Thymus (tissue), 11 donors: ENCODE measurements around the gene ARIH2. TPM values are rescaled to one million over a fixed set of nuclear protein-coding genes. Genes with fewer than 3 reads are reported as not detected.

Experiments used
- DNase-seq, 9 donors: peaks; one replicate each; pipeline ENCODE4 v3.0.0-alpha.2; 2013; ENCODE audit warnings: low spot score in 9 of 9, low read depth in 6 of 9, missing footprints in 1 of 9
- H3K27ac ChIP-seq, 2 donors: one replicate each; pipeline ENCODE4 v1.5.1; 2013; ENCODE audit warnings: control low read depth in 1 of 2, low read depth in 1 of 2, low read length in 1 of 2, mild to moderate bottlenecking in 1 of 2, moderate library complexity in 1 of 2
- H3K27me3 ChIP-seq, 2 donors: one replicate each; pipeline ENCODE4 v1.5.1; 2013; ENCODE audit warnings: low read length in 1 of 2; ENCODE audit not compliant: control insufficient read depth in 2 of 2, insufficient read depth in 1 of 2
- H3K36me3 ChIP-seq, 2 donors: one replicate each; pipeline ENCODE4 v1.5.1; 2013; ENCODE audit warnings: low read length in 1 of 2, mild to moderate bottlenecking in 1 of 2, moderate library complexity in 1 of 2; ENCODE audit not compliant: control insufficient read depth in 2 of 2, insufficient read depth in 2 of 2
- H3K4me1 ChIP-seq, 2 donors: one replicate each; pipeline ENCODE4 v1.5.1; 2013; ENCODE audit warnings: low read length in 2 of 2; ENCODE audit not compliant: control insufficient read depth in 2 of 2, insufficient read depth in 2 of 2
- H3K4me3 ChIP-seq, 2 donors: one replicate each; pipeline ENCODE4 v1.5.1; 2013; ENCODE audit warnings: low read length in 2 of 2, control low read depth in 1 of 2, mild to moderate bottlenecking in 1 of 2
- H3K9me3 ChIP-seq, 2 donors: one replicate each; pipeline ENCODE4 v1.5.1; 2013; ENCODE audit warnings: low read length in 1 of 2, mild to moderate bottlenecking in 1 of 2; ENCODE audit not compliant: control insufficient read depth in 2 of 2, insufficient read depth in 1 of 2
- WGBS: extraction: QIAGEN DNeasy Blood & Tissue Kit; methylation state at CpG from one replicate; pipeline ENCODE4 v1.1.7; 2013; 5-methylcytosine and 5-hydroxymethylcytosine counted together
- polyA plus RNA-seq: library from polyadenylated mRNA; stranded (reverse); fragments of 200-250 nt; gene quantifications from one replicate; pipeline ENCODE4 v1.2.3, GENCODE V29; 2013
- total RNA-seq: library from RNA; stranded (reverse); fragments of 120-200 nt; gene quantifications from one replicate; pipeline ENCODE4 v1.2.4, GENCODE V29; 2013
- donor health status: healthy.

ARIH2 gene
- total and polyA plus RNA-seq, 2 donors, result 51.4 to 57.8 TPM

DNA sequence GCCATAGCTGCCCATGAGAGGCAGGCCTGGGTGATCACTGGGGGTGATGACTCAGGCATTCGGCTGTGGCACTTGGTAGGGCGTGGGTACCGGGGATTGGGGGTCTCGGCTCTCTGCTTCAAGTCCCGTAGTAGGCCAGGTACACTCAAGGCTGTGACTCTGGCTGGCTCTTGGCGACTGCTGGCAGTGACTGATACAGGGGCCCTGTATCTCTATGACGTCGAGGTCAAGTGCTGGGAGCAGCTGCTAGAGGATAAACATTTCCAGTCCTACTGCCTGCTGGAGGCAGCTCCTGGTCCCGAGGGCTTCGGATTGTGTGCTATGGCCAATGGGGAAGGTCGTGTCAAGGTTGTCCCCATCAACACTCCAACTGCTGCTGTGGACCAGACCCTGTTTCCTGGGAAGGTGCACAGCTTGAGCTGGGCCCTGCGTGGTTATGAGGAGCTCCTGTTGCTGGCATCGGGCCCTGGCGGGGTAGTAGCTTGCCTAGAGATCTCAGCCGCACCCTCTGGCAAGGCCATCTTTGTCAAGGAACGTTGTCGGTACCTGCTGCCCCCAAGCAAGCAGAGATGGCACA, 93.9 kb downstream of the ARIH2 start:
- WGBS, result 97% methylated on average over 17 of the region's 17 CpGs

DNA sequence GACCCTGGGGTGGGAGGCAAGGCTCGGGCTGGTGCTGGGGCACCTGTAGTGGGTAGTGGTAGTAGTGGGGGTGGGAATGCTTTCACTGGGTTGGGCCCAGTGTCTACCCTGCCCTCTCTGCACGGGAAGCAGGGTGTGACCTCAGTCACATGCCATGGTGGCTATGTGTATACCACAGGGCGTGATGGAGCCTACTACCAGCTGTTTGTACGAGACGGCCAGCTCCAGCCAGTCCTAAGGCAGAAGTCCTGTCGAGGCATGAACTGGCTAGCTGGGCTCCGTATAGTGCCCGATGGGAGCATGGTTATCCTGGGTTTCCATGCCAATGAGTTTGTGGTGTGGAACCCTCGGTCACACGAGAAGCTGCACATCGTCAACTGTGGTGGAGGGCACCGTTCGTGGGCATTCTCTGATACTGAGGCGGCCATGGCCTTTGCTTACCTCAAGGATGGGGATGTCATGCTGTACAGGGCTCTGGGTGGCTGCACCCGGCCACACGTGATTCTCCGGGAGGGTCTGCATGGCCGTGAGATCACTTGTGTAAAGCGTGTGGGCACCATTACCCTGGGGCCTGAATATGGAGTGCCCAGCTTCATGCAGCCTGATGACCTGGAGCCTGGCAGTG, 94.6 kb downstream of the ARIH2 start:
- peaks cover 0 to 10% of the 10 kb centered on the region in 2 donors for H3K27me3 ChIP-seq
- 93% methylated on average over 19 of the region's 19 CpGs for WGBS
- peaks cover 53 to 59% of the 10 kb centered on the region in 2 donors for H3K36me3 ChIP-seq
- DNase-seq, result no peak
- H3K4me1 ChIP-seq, result peaks cover 3 to 19% of the 10 kb centered on the region in 2 donors
- no peak overlapping the region for H3K4me3 ChIP-seq
- no peak overlapping the region for H3K27ac ChIP-seq
- H3K9me3 ChIP-seq, result no peaks in the 10 kb centered on the region

More for the DNA sequence above, 93.9 kb downstream of the ARIH2 start:
- H3K27ac ChIP-seq, result no peak overlapping the region
- peaks cover 53 to 59% of the 10 kb centered on the region in 2 donors for H3K36me3 ChIP-seq
- H3K4me3 ChIP-seq, result no peak overlapping the region
- DNase-seq, result no peak
- H3K4me1 ChIP-seq, result peaks cover 3 to 21% of the 10 kb centered on the region in 2 donors
- peaks cover 0 to 4% of the 10 kb centered on the region in 2 donors for H3K27me3 ChIP-seq
- peaks cover 0 to under 1% of the 10 kb centered on the region in 2 donors for H3K9me3 ChIP-seq

DNA sequence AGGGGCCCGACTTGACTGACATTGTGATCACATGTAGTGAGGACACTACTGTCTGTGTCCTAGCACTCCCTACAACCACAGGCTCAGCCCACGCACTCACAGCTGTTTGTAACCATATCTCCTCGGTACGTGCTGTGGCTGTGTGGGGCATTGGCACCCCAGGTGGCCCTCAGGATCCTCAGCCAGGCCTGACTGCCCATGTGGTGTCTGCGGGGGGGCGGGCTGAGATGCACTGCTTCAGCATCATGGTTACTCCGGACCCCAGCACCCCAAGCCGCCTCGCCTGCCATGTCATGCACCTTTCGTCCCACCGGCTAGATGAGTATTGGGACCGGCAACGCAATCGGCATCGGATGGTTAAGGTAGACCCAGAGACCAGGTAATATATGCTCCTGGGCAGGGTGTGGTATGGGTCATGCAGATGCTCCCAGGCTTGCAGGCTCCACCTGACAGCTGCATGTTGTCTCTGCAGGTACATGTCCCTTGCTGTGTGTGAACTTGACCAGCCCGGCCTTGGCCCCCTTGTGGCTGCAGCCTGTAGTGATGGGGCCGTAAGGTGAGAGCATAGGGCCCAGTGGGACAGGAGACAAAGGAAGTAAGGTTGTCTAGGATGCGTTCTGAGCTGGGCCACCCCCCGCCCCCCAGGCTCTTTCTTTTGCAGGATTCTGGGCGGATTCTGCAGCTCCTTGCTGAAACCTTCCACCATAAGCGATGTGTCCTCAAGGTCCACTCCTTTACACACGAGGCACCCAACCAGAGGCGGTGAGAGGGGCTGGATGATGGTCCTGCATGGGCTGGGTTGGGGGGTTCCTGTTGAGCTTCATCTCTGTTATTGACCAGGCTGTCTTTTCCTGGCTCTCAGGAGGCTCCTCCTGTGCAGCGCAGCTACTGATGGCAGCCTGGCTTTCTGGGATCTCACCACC, 95.4 kb downstream of the ARIH2 start:
- 94% methylated on average over 24 of the region's 24 CpGs for WGBS

DNA sequence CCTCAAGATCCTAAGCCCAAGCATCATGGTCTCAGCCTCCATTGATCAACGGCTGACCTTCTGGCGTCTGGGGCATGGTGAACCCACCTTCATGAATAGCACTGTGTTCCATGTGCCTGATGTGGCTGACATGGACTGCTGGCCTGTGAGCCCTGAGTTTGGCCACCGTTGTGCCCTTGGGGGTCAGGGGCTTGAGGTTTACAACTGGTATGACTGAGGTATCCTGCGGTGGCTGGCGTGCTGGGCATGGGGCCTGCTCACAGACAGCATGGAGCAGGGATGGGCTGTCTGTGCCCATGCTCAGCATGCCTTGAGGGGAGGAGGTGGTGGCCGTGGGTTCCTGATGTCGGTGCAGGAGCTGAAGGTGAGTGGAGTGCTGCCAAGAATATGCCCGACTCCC, 96.4 kb downstream of the ARIH2 start:
- Histone ChIP-seq H3K36me3 (peaks cover 50 to 56% of the 10 kb centered on the region in 2 donors), H3K27me3 (peaks cover 0 to 10% of the 10 kb centered on the region in 2 donors), H3K4me3 (no peak overlapping the region), H3K27ac (no peak overlapping the region), H3K4me1 (peaks cover 5 to 27% of the 10 kb centered on the region in 2 donors), H3K9me3 (no peaks in the 10 kb centered on the region)
- 98% methylated on average over 8 of the region's 8 CpGs for WGBS
- no peak for DNase-seq

More for the DNA sequence above, 95.4 kb downstream of the ARIH2 start:
- Histone ChIP-seq H3K27ac (no peak overlapping the region), H3K27me3 (peaks cover 0 to 10% of the 10 kb centered on the region in 2 donors), H3K36me3 (peaks cover 53 to 56% of the 10 kb centered on the region in 2 donors), H3K9me3 (no peaks in the 10 kb centered on the region), H3K4me3 (no peak overlapping the region), H3K4me1 (peaks cover 0 to 17% of the 10 kb centered on the region in 2 donors)
- peak in 1 of 9 donors; percentile 18 for DNase-seq

DNA sequence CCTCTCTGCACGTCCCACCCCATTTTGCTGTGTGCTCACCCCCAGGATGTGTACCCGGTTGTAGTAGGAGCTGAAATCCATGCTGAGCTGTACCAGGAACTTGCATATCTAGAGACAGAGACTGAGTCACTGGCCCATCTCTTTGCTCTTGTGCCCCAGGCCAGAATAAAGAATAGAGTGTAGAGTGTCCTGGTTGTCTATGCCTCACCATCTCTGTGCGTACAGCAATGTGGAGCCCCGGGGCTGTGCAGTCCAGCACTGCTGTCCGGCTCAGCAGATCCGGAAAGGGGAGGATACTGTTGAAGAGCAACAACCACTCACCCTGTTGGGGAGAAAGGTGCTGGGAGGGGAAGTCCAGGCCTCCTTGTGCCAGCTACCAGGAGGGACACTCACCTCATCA, 97.1 kb downstream of the ARIH2 start:
- peaks cover 50 to 56% of the 10 kb centered on the region in 2 donors for H3K36me3 ChIP-seq
- H3K9me3 ChIP-seq, result no peaks in the 10 kb centered on the region
- no peak overlapping the region for H3K4me3 ChIP-seq
- no peak overlapping the region for H3K27ac ChIP-seq
- no peak for DNase-seq
- peaks cover 0 to 10% of the 10 kb centered on the region in 2 donors for H3K27me3 ChIP-seq
- H3K4me1 ChIP-seq, result peaks cover 5 to 33% of the 10 kb centered on the region in 2 donors
- 96% methylated on average over 6 of the region's 6 CpGs for WGBS

DNA sequence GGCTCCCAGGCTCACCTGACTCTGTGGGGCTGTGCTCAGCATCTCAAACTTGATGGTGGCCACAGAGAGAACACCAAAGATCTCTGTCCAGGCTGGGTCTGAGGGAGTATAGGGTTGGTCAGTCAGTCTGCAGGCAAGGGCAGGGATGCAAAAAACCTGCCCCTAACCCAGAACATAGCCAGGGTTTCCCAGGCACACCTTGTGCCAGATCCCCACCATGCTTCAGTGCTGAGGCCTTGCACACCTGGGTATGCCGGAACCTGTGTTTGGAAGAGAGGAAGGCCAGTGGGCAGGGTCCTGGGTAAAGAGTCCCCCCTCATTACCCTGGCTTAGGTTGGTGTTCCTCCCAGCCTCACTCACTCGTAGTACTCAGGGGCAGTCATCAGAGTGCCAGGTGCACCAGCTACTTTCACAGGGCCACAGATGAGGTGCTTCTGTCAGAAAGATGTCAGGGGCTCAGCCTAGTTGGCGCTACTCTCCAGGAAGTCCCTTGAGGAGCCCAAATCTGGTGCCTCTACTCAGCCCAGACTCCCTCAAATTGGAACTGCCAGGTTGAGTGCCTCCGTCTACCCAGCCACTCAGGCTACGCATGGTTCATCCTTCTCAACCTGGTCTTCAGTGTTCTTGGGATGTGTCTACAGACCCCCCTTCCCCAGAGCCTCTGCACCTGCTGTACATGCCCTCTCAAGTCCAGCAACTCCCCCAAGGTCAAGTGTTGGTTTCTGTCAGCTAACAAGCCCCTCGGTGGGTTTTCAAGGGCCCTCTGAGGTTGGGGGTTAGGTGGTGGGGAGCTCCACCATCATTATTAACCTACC, 98.0 kb downstream of the ARIH2 start:
- H3K4me3 ChIP-seq, result no peak overlapping the region
- DNase-seq, result no peak
- peaks cover 5 to 33% of the 10 kb centered on the region in 2 donors for H3K4me1 ChIP-seq
- 97% methylated on average over 6 of the region's 6 CpGs for WGBS
- H3K27ac ChIP-seq, result no peak overlapping the region
- H3K27me3 ChIP-seq, result peaks cover 0 to 10% of the 10 kb centered on the region in 2 donors
- peaks cover 48 to 52% of the 10 kb centered on the region in 2 donors for H3K36me3 ChIP-seq
- no peaks in the 10 kb centered on the region for H3K9me3 ChIP-seq

DNA sequence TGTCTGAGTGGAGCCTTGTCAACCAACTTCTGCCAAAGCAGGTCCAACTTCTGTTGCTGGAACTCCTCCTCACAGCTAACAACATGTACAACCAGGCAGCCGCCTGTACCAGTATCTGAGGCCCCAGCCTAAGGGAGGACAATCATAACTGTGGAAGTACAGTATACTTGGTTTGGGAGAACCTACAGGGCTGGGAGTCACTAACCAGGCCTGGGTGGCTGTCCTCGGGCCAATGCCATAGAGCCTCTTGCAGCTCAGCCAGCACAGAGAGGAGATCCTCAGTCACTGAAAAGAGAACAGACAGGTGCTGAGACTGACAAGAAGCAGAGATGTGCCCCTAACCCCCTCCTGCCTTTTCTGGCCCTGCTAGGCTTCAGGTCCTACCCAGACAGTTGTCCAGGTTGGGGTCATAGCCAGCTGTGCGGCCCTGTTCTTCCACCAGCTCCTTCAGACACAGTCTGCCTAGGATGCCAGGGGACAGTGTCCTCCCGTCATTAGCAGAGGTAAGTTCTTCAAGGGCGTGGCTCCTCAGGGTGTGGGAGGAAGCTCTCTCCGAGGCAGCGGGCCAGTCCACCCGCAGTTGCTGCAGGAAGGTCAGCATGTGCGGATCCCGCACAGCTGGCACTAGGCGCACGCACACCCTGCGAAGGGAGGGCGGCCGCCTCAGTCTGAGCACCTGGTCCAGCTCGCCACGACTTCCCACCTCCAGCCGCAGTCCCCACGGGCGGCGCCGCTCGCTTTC, 98.8 kb downstream of the ARIH2 start:
- no peak for DNase-seq
- H3K27me3 ChIP-seq, result peaks cover 0 to 10% of the 10 kb centered on the region in 2 donors
- peak overlapping the region; percentile 56 to 78 for H3K4me3 ChIP-seq
- WGBS, result 13% methylated on average over 23 of the region's 23 CpGs
- peaks cover 40 to 44% of the 10 kb centered on the region in 2 donors for H3K36me3 ChIP-seq
- peaks cover 0 to 5% of the 10 kb centered on the region in 2 donors for H3K9me3 ChIP-seq
- H3K4me1 ChIP-seq, result peaks cover 5 to 35% of the 10 kb centered on the region in 2 donors
- no peak overlapping the region for H3K27ac ChIP-seq
